ENCODE results near the gene GLP1R. TPM values are rescaled to one million over a fixed set of nuclear protein-coding genes. Genes with fewer than 3 reads are reported as not detected.

Gene GLP1R
- total RNA-seq, 1 donor from 2014 or later, result not detected

DNA sequence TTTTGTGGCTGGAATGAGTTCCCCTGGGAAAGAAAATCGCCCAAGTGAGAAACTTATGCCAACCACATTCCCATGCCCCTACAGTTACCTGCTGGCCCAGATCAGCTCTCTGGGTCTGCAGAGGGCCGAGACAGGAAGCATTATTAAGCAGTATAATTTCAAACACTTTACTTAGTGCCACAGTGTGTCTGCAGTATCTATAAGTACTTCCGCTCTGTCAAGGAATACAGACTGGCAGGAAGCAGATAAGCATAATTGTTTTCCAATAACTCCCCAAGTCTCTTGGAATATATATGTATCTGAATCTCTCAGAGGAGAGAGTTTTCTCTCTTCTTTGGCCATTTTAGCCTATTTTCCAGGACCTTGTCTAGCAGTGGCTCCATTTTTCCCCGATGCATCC, 41.5 kb downstream of the GLP1R start:
- Mint-ChIP-seq H3K36me3 (ENCODE audit: unreplicated experiment) (no peaks in the 10 kb centered on the region), H3K4me1 (ENCODE audit: low read depth, unreplicated experiment) (peaks cover 21% of the 10 kb centered on the region), H3K27ac (ENCODE audit: unreplicated experiment) (no peak overlapping the region), H3K27me3 (ENCODE audit: unreplicated experiment) (no peaks in the 10 kb centered on the region), H3K9me3 (ENCODE audit: unreplicated experiment) (peaks cover 3% of the 10 kb centered on the region), H3K4me3 (ENCODE audit: unreplicated experiment) (no peak overlapping the region)
- no peak for DNase-seq
- TF ChIP-seq, protein P1, sequence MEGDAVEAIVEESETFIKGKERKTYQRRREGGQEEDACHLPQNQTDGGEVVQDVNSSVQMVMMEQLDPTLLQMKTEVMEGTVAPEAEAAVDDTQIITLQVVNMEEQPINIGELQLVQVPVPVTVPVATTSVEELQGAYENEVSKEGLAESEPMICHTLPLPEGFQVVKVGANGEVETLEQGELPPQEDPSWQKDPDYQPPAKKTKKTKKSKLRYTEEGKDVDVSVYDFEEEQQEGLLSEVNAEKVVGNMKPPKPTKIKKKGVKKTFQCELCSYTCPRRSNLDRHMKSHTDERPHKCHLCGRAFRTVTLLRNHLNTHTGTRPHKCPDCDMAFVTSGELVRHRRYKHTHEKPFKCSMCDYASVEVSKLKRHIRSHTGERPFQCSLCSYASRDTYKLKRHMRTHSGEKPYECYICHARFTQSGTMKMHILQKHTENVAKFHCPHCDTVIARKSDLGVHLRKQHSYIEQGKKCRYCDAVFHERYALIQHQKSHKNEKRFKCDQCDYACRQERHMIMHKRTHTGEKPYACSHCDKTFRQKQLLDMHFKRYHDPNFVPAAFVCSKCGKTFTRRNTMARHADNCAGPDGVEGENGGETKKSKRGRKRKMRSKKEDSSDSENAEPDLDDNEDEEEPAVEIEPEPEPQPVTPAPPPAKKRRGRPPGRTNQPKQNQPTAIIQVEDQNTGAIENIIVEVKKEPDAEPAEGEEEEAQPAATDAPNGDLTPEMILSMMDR (IDR thresholded peaks at IDR 0.05; ENCODE audit: partially characterized antibody, unreplicated experiment), result no peak

GRCh38 chr6:39091220-39091619, 42.6 kb downstream of the GLP1R start:
- Mint-ChIP-seq H3K4me3 (ENCODE audit: unreplicated experiment) (no peak overlapping the region), H3K36me3 (ENCODE audit: unreplicated experiment) (no peaks in the 10 kb centered on the region), H3K27ac (ENCODE audit: unreplicated experiment) (no peak overlapping the region), H3K9me3 (ENCODE audit: unreplicated experiment) (peaks cover 3% of the 10 kb centered on the region), H3K4me1 (ENCODE audit: low read depth, unreplicated experiment) (peaks cover 21% of the 10 kb centered on the region), H3K27me3 (ENCODE audit: unreplicated experiment) (no peaks in the 10 kb centered on the region)
- no peak for DNase-seq
- TF ChIP-seq, protein P1 (IDR thresholded peaks at IDR 0.05; ENCODE audit: partially characterized antibody, unreplicated experiment), result no peak

- Mint-ChIP-seq H3K4me1 (ENCODE audit: low read depth, unreplicated experiment) (peaks cover 21% of the 10 kb centered on the region), H3K36me3 (ENCODE audit: unreplicated experiment) (no peaks in the 10 kb centered on the region), H3K27me3 (ENCODE audit: unreplicated experiment) (no peaks in the 10 kb centered on the region), H3K4me3 (ENCODE audit: unreplicated experiment) (no peak overlapping the region), H3K9me3 (ENCODE audit: unreplicated experiment) (peaks cover 3% of the 10 kb centered on the region), H3K27ac (ENCODE audit: unreplicated experiment) (no peak overlapping the region)
- no peak for DNase-seq
- TF ChIP-seq, protein P1 (IDR thresholded peaks at IDR 0.05; ENCODE audit: partially characterized antibody, unreplicated experiment), result no peak
Observed at GRCh38 chr6:39092124-39092523, 43.5 kb downstream of the GLP1R start.

DNA sequence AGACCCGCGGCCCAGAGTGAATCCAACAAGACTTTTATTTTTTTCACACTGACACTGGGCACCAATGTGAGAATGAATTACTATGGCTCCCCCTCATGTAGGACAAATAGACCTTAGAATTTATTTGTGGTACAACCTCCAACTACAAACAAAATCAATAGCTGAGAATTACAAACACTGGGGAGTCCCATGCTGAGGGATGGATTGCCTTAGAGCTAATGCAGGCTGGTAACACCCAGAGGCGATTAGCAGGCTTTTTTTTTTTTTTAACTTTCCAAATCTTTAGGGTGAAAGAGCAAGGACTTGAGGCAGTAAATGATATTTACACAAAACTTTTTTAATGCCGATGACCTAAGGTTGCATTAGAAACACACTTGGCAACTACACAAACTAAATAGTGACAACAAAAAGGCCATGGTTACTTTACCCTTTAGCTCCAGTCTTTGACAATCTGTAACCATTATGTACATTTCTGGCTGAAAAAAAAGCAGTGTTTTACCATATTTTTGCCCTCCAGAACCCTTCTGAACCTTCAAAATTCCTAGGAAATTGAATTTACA, 44.6 kb downstream of the GLP1R start:
- no peaks in the 10 kb centered on the region for H3K27me3 Mint-ChIP-seq (ENCODE audit: unreplicated experiment)

GRCh38 chr6:39095578-39095977, 47.0 kb downstream of the GLP1R start:
- no peak for DNase-seq
- Mint-ChIP-seq H3K4me1 (ENCODE audit: low read depth, unreplicated experiment) (peaks cover 17% of the 10 kb centered on the region), H3K27me3 (ENCODE audit: unreplicated experiment) (no peaks in the 10 kb centered on the region), H3K27ac (ENCODE audit: unreplicated experiment) (no peak overlapping the region), H3K9me3 (ENCODE audit: unreplicated experiment) (peaks cover 3% of the 10 kb centered on the region), H3K36me3 (ENCODE audit: unreplicated experiment) (no peaks in the 10 kb centered on the region), H3K4me3 (ENCODE audit: unreplicated experiment) (no peak overlapping the region)
- TF ChIP-seq, protein P1 (IDR thresholded peaks at IDR 0.05; ENCODE audit: partially characterized antibody, unreplicated experiment), result no peak

More for the DNA sequence above, 44.6 kb downstream of the GLP1R start:
- H3K9me3 Mint-ChIP-seq (ENCODE audit: unreplicated experiment), result peaks cover 3% of the 10 kb centered on the region
- no peaks in the 10 kb centered on the region for H3K36me3 Mint-ChIP-seq (ENCODE audit: unreplicated experiment)
- no peak overlapping the region for H3K4me3 Mint-ChIP-seq (ENCODE audit: unreplicated experiment)
- H3K27ac Mint-ChIP-seq (ENCODE audit: unreplicated experiment), result no peak overlapping the region
- TF ChIP-seq, protein P1 (IDR thresholded peaks at IDR 0.05; ENCODE audit: partially characterized antibody, unreplicated experiment), result no peak
- peaks cover 18% of the 10 kb centered on the region for H3K4me1 Mint-ChIP-seq (ENCODE audit: low read depth, unreplicated experiment)
- no peak for DNase-seq

All from glutamatergic neuron (in vitro differentiated cells).